Progenitor cell of endocrine pancreas (in vitro differentiated cells): ENCODE data around the gene NPR3. TPM values are rescaled to one million over a fixed set of nuclear protein-coding genes. Genes with fewer than 3 reads are reported as not detected.

Experiments
- DNase-seq: peaks from one replicate; pipeline ENCODE4 v3.0.0; 2021; ENCODE audit warnings: low spot score; ENCODE audit not compliant: unreplicated experiment
- H3K27ac Mint-ChIP-seq: 2 replicates; pipeline ENCODE4 v1.8.0; 2021; ENCODE audit warnings: mild to moderate bottlenecking, moderate library complexity, mixed read lengths
- H3K27me3 Mint-ChIP-seq: 2 replicates; pipeline ENCODE4 v1.8.0; 2021; ENCODE audit warnings: mixed read lengths
- H3K36me3 Mint-ChIP-seq: 2 replicates; pipeline ENCODE4 v1.8.0; 2022; ENCODE audit warnings: mixed read lengths; ENCODE audit not compliant: insufficient read depth
- H3K4me1 Mint-ChIP-seq: 2 replicates; pipeline ENCODE4 v1.8.0; 2021; ENCODE audit warnings: low read depth, mixed read lengths
- H3K4me3 Mint-ChIP-seq: 2 replicates; pipeline ENCODE4 v1.8.0; 2021; ENCODE audit warnings: low read depth, mild to moderate bottlenecking, moderate library complexity, mixed read lengths
- H3K9me3 Mint-ChIP-seq: 2 replicates; pipeline ENCODE4 v1.8.0; 2021; ENCODE audit warnings: low read depth, mixed read lengths
- long read RNA-seq: library from polyadenylated mRNA; unstranded; transcript quantifications from one replicate; pipeline ENCODE4 v2.0.0, GENCODE V29; 2020
- total RNA-seq: library from RNA; stranded (reverse); gene quantifications from 2 replicates; pipeline ENCODE4 v1.2.1, GENCODE V29; 2021
- TF ChIP-seq, protein P1 (sequence below): fragments of 200-600 bp; sonication (generic); IDR thresholded peaks from one replicate; pipeline ENCODE4 v1.5.0; 2021; ENCODE audit warnings: antibody characterized with exemption, mild to moderate bottlenecking; ENCODE audit not compliant: unreplicated experiment

NPR3 gene
- total RNA-seq: 0.89 and 1.0 TPM in 2 replicates
- long read RNA-seq: 0 reads

GRCh38 chr5:32710550-32711361 is at the start of gene NPR3:
TSS of gene NPR3 (plus strand) at chr5:32711321. CDS start at chr5:32711777, 456 bp downstream.
- peak; percentile 27 for DNase-seq
- H3K36me3 Mint-ChIP-seq: no peaks in the 10 kb centered on the region
- TF ChIP-seq, protein P1, sequence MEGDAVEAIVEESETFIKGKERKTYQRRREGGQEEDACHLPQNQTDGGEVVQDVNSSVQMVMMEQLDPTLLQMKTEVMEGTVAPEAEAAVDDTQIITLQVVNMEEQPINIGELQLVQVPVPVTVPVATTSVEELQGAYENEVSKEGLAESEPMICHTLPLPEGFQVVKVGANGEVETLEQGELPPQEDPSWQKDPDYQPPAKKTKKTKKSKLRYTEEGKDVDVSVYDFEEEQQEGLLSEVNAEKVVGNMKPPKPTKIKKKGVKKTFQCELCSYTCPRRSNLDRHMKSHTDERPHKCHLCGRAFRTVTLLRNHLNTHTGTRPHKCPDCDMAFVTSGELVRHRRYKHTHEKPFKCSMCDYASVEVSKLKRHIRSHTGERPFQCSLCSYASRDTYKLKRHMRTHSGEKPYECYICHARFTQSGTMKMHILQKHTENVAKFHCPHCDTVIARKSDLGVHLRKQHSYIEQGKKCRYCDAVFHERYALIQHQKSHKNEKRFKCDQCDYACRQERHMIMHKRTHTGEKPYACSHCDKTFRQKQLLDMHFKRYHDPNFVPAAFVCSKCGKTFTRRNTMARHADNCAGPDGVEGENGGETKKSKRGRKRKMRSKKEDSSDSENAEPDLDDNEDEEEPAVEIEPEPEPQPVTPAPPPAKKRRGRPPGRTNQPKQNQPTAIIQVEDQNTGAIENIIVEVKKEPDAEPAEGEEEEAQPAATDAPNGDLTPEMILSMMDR: no peak
- peaks cover 22% of the 10 kb centered on the region for H3K4me1 Mint-ChIP-seq
- H3K27ac Mint-ChIP-seq: no peak within 1 kb of the TSS
- peaks cover 84% of the 10 kb centered on the region for H3K27me3 Mint-ChIP-seq
- H3K9me3 Mint-ChIP-seq: no peaks in the 10 kb centered on the region
- H3K4me3 Mint-ChIP-seq: peak within 1 kb of the TSS; percentile 67

- no peak for DNase-seq
- H3K9me3 Mint-ChIP-seq: peaks cover 11% of the 10 kb centered on the region
These were observed 46.6 kb upstream of the NPR3 start for GRCh38 chr5:32664523-32664922.

DNA sequence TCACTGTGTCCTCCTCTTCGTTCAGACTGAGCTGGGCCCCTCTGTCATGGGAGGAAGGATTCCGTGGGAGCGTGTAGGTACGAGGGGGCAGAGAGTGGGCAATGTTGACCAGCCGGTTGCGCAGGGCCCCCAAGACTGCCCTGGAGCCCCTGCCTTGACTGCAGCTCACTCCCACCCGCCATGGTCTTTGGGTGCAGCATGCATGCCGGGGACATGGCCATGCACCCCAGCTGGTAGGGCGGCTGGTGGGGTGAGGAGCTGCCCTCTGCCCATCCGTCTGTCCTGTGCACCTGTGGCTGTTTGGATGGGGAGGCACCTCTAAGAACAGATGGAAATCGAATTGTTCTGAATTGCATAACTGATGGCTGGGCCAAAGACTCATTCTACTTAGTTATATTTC is 42.6 kb upstream of the NPR3 start:
- no peaks in the 10 kb centered on the region for H3K27me3 Mint-ChIP-seq
- no peaks in the 10 kb centered on the region for H3K4me1 Mint-ChIP-seq
- peaks cover 12% of the 10 kb centered on the region for H3K9me3 Mint-ChIP-seq
- no peak for DNase-seq
- TF ChIP-seq, protein P1: no peak
- H3K4me3 Mint-ChIP-seq: no peak overlapping the region
- H3K27ac Mint-ChIP-seq: no peak overlapping the region
- H3K36me3 Mint-ChIP-seq: no peaks in the 10 kb centered on the region

More at GRCh38 chr5:32664523-32664922, 46.6 kb upstream of the NPR3 start:
- Mint-ChIP-seq H3K4me1 (no peaks in the 10 kb centered on the region), H3K36me3 (no peaks in the 10 kb centered on the region), H3K27me3 (no peaks in the 10 kb centered on the region), H3K27ac (no peak overlapping the region), H3K4me3 (no peak overlapping the region)
- TF ChIP-seq, protein P1: no peak

- Mint-ChIP-seq H3K4me1 (no peaks in the 10 kb centered on the region), H3K4me3 (no peak overlapping the region), H3K36me3 (no peaks in the 10 kb centered on the region), H3K27me3 (no peaks in the 10 kb centered on the region), H3K27ac (no peak overlapping the region), H3K9me3 (peaks cover 12% of the 10 kb centered on the region)
- TF ChIP-seq, protein P1: no peak
- no peak for DNase-seq
These were observed 37.8 kb upstream of the NPR3 start for GRCh38 chr5:32673272-32673671.

DNA sequence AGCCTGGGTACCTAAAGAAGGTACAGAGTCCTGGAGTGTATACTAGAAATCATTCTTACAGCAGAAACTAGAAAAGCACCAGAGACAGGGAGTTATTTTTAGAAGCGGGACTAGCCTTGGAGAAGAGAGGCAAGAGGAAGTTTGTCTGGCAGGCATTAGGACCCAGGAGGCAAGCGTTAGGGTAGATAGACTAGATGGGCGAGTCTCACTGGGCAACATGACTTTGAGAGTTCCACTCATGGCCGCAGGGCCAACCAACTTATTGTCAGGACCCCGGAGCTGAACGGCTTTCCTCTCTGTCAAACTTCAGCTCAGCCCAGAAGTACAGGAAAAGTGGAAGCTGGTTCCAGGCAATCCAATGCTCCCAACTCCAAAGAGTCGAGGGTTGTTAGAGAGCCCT is 34.1 kb upstream of the NPR3 start:
- DNase-seq: no peak
- Mint-ChIP-seq H3K27me3 (no peaks in the 10 kb centered on the region), H3K36me3 (no peaks in the 10 kb centered on the region), H3K4me1 (no peaks in the 10 kb centered on the region), H3K4me3 (no peak overlapping the region), H3K9me3 (peaks cover 6% of the 10 kb centered on the region), H3K27ac (no peak overlapping the region)
- TF ChIP-seq, protein P1: no peak
